Measurements from ENCODE around the gene PTPRN2. TPM values are rescaled to one million over a fixed set of nuclear protein-coding genes. Genes with fewer than 3 reads are reported as not detected.
"Not testable (repeated sequence)": the region's sequence is repeated elsewhere in the genome, so short reads cannot be mapped to it uniquely, and the experiment has no call there.

PTPRN2 gene
- total and polyA plus RNA-seq, 3 experiments from 2014 or later: 0.33 to 1.2 (median 0.42) TPM

DNA sequence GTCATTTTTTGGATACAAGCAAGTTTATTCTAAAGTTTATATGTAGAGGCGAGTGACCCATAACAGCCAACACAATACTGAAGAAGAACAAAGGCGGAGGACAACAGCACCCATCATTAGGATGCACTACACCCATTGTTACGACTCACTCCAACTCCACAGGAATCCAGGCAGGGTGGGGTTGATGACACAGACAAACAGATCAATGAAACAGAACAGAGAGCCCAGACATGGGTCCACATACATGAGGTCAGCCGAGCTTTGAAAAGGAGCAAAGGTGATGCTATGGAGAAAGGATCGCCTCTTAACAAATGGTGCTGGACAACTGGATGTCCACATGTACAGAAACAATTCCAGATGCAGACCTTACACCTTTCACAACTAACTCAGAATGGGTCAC, 426.4 kb downstream of the PTPRN2 start:
- CTCF ChIA-PET: no interaction called here
- H3K36me3 ChIP-seq (ENCODE audit: insufficient read depth, low read length): no peaks in the 10 kb centered on the region
- H3K27ac Mint-ChIP-seq: no peak overlapping the region
- H3K27ac ChIP-seq (ENCODE audit: low read depth, low read length): no peak overlapping the region
- no peaks in the 10 kb centered on the region for H3K9me3 ChIP-seq (ENCODE audit: low read length)
- no peak overlapping the region for H3K4me3 Mint-ChIP-seq
- no peak for DNase-seq
- no peaks in the 10 kb centered on the region for H3K4me1 ChIP-seq (ENCODE audit: insufficient read depth, low read length)
- POLR2A ChIA-PET: no interaction called here
- H3K27me3 ChIP-seq (ENCODE audit: insufficient read depth, low read length, poor library complexity, severe bottlenecking): no peaks in the 10 kb centered on the region
- no peaks in the 10 kb centered on the region for H3K4me1 Mint-ChIP-seq
- peaks cover 0 to 8% (median 2%) of the 10 kb centered on the region in 5 donors for H3K9me3 Mint-ChIP-seq
- no peak overlapping the region for H3K4me3 ChIP-seq (ENCODE audit: low read length)
- no peaks in the 10 kb centered on the region for H3K36me3 Mint-ChIP-seq
- no peaks in the 10 kb centered on the region for H3K27me3 Mint-ChIP-seq

- no peaks in the 10 kb centered on the region for H3K4me1 Mint-ChIP-seq
- H3K36me3 ChIP-seq (ENCODE audit: insufficient read depth, low read length): no peaks in the 10 kb centered on the region
- H3K36me3 Mint-ChIP-seq: no peaks in the 10 kb centered on the region
- peaks cover 0 to 12% (median 4%) of the 10 kb centered on the region in 5 donors for H3K9me3 Mint-ChIP-seq
- no peak overlapping the region for H3K27ac Mint-ChIP-seq
- DNase-seq: no peak
- no peak overlapping the region for H3K4me3 ChIP-seq (ENCODE audit: low read length)
- H3K27me3 ChIP-seq (ENCODE audit: insufficient read depth, low read length, poor library complexity, severe bottlenecking): no peaks in the 10 kb centered on the region
- ChIA-PET CTCF (no interaction called here), POLR2A (no interaction called here)
- H3K9me3 ChIP-seq (ENCODE audit: low read length): no peaks in the 10 kb centered on the region
- no peaks in the 10 kb centered on the region for H3K4me1 ChIP-seq (ENCODE audit: insufficient read depth, low read length)
- no peaks in the 10 kb centered on the region for H3K27me3 Mint-ChIP-seq
- H3K4me3 Mint-ChIP-seq: no peak overlapping the region
- H3K27ac ChIP-seq (ENCODE audit: low read depth, low read length): no peak overlapping the region
Observed at GRCh38 chr7:158160199-158160598, 427.4 kb downstream of the PTPRN2 start.

GRCh38 chr7:158157460-158157859, 430.2 kb downstream of the PTPRN2 start:
- no peak overlapping the region for H3K27ac ChIP-seq (ENCODE audit: low read depth, low read length)
- H3K4me3 ChIP-seq (ENCODE audit: low read length): no peak overlapping the region
- Mint-ChIP-seq H3K36me3 (peaks cover 0 to 4% (median 0%) of the 10 kb centered on the region in 3 donors), H3K9me3 (peaks cover 0 to 9% (median 4%) of the 10 kb centered on the region in 5 donors), H3K4me3 (no peak overlapping the region), H3K4me1 (no peaks in the 10 kb centered on the region), H3K27me3 (peaks cover 0 to 3% of the 10 kb centered on the region in 2 donors), H3K27ac (no peak overlapping the region)
- no peaks in the 10 kb centered on the region for H3K27me3 ChIP-seq (ENCODE audit: insufficient read depth, low read length, poor library complexity, severe bottlenecking)
- POLR2A ChIA-PET: no interaction called here
- H3K9me3 ChIP-seq (ENCODE audit: low read length): no peaks in the 10 kb centered on the region
- no peaks in the 10 kb centered on the region for H3K36me3 ChIP-seq (ENCODE audit: insufficient read depth, low read length)
- no peak for DNase-seq
- H3K4me1 ChIP-seq (ENCODE audit: insufficient read depth, low read length): no peaks in the 10 kb centered on the region
- CTCF ChIA-PET: no interaction called here

GRCh38 chr7:158151273-158151672, 436.4 kb downstream of the PTPRN2 start:
- POLR2A ChIA-PET; H3K27ac ChIP-seq (ENCODE audit: low read depth, low read length): not testable (repeated sequence)
- peak in 2 of 5 donors; percentile 11 to 63 for DNase-seq

DNA sequence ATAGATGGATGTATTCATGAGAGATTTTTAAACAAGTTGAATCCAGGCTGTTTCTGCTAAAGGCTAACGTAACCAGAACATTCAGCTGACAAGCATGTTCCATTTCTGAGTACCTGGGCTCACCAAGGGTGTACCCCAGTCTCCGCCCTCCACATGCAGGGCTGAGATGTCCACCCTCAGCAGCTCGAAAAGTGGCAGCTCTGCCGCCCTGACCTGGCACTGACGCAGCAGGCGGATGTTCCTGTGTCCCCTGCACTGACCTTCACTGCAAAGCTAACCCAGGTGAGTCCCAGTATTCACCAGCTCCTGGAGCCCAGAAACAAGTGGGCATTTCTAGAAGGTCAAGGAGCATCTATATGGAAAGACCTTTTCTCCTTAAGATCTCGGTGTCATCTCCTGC, 437.4 kb downstream of the PTPRN2 start:
- no peak overlapping the region for H3K27ac Mint-ChIP-seq
- POLR2A ChIA-PET: no interaction called here
- Histone ChIP-seq H3K9me3 (ENCODE audit: low read length) (peaks cover 3% of the 10 kb centered on the region), H3K27me3 (ENCODE audit: insufficient read depth, low read length, poor library complexity, severe bottlenecking) (no peaks in the 10 kb centered on the region), H3K27ac (ENCODE audit: low read depth, low read length) (no peak overlapping the region), H3K36me3 (ENCODE audit: insufficient read depth, low read length) (no peaks in the 10 kb centered on the region), H3K4me1 (ENCODE audit: insufficient read depth, low read length) (no peaks in the 10 kb centered on the region), H3K4me3 (ENCODE audit: low read length) (no peak overlapping the region)
- peaks cover 0 to 3% of the 10 kb centered on the region in 2 donors for H3K27me3 Mint-ChIP-seq
- peaks cover 0 to 6% (median 3%) of the 10 kb centered on the region in 5 donors for H3K9me3 Mint-ChIP-seq
- CTCF ChIA-PET: no interaction called here
- H3K36me3 Mint-ChIP-seq: peaks cover 0 to 4% (median 0%) of the 10 kb centered on the region in 3 donors
- no peaks in the 10 kb centered on the region for H3K4me1 Mint-ChIP-seq
- no peak overlapping the region for H3K4me3 Mint-ChIP-seq
- DNase-seq: no peak

More at GRCh38 chr7:158151273-158151672, 436.4 kb downstream of the PTPRN2 start:
- H3K27me3 ChIP-seq (ENCODE audit: insufficient read depth, low read length, poor library complexity, severe bottlenecking); H3K4me1 ChIP-seq (ENCODE audit: insufficient read depth, low read length); H3K36me3 ChIP-seq (ENCODE audit: insufficient read depth, low read length); H3K4me3 Mint-ChIP-seq; H3K4me1 Mint-ChIP-seq; H3K36me3 Mint-ChIP-seq; H3K27ac Mint-ChIP-seq; H3K4me3 ChIP-seq (ENCODE audit: low read length); H3K27me3 Mint-ChIP-seq; H3K9me3 ChIP-seq (ENCODE audit: low read length); CTCF ChIA-PET; H3K9me3 Mint-ChIP-seq: not testable (repeated sequence)

GRCh38 chr7:158147431-158147830, 440.2 kb downstream of the PTPRN2 start:
- CTCF ChIA-PET, H3K27me3 Mint-ChIP-seq, H3K4me1 Mint-ChIP-seq: not testable (repeated sequence)

GRCh38 chr7:158145370-158145769, 442.3 kb downstream of the PTPRN2 start:
- Mint-ChIP-seq H3K9me3 (peaks cover 0 to 5% (median 2%) of the 10 kb centered on the region in 5 donors), H3K4me1 (no peaks in the 10 kb centered on the region), H3K27ac (no peak overlapping the region), H3K4me3 (no peak overlapping the region), H3K36me3 (no peaks in the 10 kb centered on the region), H3K27me3 (no peaks in the 10 kb centered on the region)
- DNase-seq: no peak
- Histone ChIP-seq H3K27me3 (ENCODE audit: insufficient read depth, low read length, poor library complexity, severe bottlenecking) (no peaks in the 10 kb centered on the region), H3K27ac (ENCODE audit: low read depth, low read length) (no peak overlapping the region), H3K4me3 (ENCODE audit: low read length) (no peak overlapping the region), H3K4me1 (ENCODE audit: insufficient read depth, low read length) (no peaks in the 10 kb centered on the region), H3K36me3 (ENCODE audit: insufficient read depth, low read length) (no peaks in the 10 kb centered on the region), H3K9me3 (ENCODE audit: low read length) (peaks cover 3% of the 10 kb centered on the region)
- POLR2A ChIA-PET: no interaction called here
- CTCF ChIA-PET: no interaction called here

More at GRCh38 chr7:158147431-158147830, 440.2 kb downstream of the PTPRN2 start:
- DNase-seq; H3K36me3 ChIP-seq (ENCODE audit: insufficient read depth, low read length); POLR2A ChIA-PET; H3K4me3 Mint-ChIP-seq; H3K27me3 ChIP-seq (ENCODE audit: insufficient read depth, low read length, poor library complexity, severe bottlenecking); H3K9me3 ChIP-seq (ENCODE audit: low read length); H3K27ac Mint-ChIP-seq; H3K4me1 ChIP-seq (ENCODE audit: insufficient read depth, low read length); H3K4me3 ChIP-seq (ENCODE audit: low read length); H3K36me3 Mint-ChIP-seq; H3K9me3 Mint-ChIP-seq; H3K27ac ChIP-seq (ENCODE audit: low read depth, low read length): not testable (repeated sequence)

DNA sequence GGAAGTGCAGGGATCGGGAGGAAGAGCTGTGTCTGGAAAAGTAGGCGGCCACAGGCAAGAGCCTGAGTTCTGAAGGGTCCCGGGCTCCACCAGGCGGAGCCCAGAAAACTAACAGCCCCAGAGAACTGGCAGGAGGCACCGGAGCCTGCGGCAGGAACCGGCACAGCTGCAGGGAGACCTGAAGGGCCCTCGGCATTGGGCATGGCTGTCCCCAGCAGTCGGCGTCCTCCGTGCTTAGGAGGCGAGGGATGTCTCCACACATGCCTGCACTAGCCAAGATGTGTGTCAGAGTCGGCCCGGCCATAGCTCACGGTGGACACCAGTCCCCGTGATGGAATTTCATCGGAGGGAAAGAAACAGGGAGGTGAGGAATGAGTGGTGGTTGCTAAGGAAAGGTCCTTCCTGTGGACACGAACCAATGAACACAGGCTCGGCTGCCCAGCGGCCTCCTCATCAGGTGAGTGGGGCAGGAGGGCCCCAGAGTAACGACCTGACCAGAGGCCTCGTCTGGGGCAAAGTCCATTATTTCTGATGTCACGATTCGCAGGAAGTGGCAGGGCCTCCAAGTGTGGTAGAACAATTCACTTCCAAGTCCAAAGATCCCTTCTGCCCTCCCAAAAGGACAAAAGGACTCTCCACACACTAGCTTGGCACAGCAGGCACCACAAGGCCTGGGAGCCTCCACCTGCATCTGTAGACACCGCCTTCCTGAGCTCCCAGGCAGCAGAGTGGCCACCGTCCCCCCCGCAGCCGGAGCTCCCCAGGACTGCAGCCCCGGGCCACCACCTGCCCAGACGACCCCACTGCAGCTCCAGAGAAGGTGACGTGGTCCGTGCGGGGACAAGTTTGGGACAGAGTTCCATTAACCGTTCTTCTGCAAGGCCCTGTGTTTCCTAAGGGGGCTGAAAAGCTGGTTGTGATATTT, 444.2 kb downstream of the PTPRN2 start:
- CTCF ChIA-PET: no interaction called here
- H3K4me1 ChIP-seq (ENCODE audit: insufficient read depth, low read length): no peaks in the 10 kb centered on the region
- no peaks in the 10 kb centered on the region for H3K36me3 Mint-ChIP-seq
- peaks cover 0 to 5% (median 2%) of the 10 kb centered on the region in 5 donors for H3K9me3 Mint-ChIP-seq
- H3K4me1 Mint-ChIP-seq: no peaks in the 10 kb centered on the region
- no peak overlapping the region for H3K27ac ChIP-seq (ENCODE audit: low read depth, low read length)
- no peak for DNase-seq
- H3K27me3 ChIP-seq (ENCODE audit: insufficient read depth, low read length, poor library complexity, severe bottlenecking): no peaks in the 10 kb centered on the region
- H3K4me3 Mint-ChIP-seq: no peak overlapping the region
- peaks cover 0 to 1% of the 10 kb centered on the region in 2 donors for H3K27me3 Mint-ChIP-seq
- no peaks in the 10 kb centered on the region for H3K36me3 ChIP-seq (ENCODE audit: insufficient read depth, low read length)
- no peak overlapping the region for H3K4me3 ChIP-seq (ENCODE audit: low read length)
- peaks cover 3% of the 10 kb centered on the region for H3K9me3 ChIP-seq (ENCODE audit: low read length)
- no peak overlapping the region for H3K27ac Mint-ChIP-seq
- POLR2A ChIA-PET: no interaction called here

Data from CD8-positive, alpha-beta memory T cell (primary cell).